ENCODE results near the gene REPIN1.
A peak's percentile ranks its signal among the peaks of the same experiment; 100 is the strongest.

Gene REPIN1

DNA sequence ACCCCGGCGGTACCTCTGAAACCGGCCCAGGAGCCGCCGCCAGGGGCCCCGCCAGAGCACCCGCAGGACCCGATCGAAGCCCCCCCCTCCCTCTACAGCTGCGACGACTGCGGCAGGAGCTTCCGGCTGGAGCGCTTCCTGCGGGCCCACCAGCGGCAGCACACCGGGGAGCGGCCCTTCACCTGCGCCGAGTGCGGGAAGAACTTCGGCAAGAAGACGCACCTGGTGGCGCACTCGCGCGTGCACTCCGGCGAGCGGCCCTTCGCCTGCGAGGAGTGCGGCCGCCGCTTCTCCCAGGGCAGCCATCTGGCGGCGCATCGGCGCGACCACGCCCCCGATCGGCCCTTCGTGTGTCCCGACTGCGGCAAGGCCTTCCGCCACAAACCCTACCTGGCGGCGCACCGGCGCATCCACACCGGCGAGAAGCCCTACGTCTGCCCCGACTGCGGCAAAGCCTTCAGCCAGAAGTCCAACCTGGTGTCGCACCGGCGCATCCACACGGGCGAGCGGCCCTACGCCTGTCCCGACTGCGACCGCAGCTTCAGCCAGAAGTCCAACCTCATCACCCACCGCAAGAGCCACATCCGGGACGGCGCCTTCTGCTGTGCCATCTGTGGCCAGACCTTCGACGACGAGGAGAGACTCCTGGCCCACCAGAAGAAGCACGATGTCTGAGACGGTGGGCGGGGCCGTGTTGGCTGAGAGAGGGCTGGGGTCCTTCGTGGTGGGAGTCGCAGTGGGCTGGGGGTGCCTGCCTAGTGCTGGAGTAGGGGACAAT lies 3.8 kb downstream of the REPIN1 start:
- no peak for DNase-seq
- H4K20me1 ChIP-seq (ENCODE audit: insufficient read depth, low read length) = no peaks in the 10 kb centered on the region
- H3K4me2 ChIP-seq (ENCODE audit: low read depth, low read length) = peak overlapping the region; percentile 49
- peaks cover 77% of the 10 kb centered on the region for H3K4me1 ChIP-seq (ENCODE audit: low read length)
- no peaks in the 10 kb centered on the region for H3K9me3 ChIP-seq (replicated peaks; ENCODE audit: insufficient read depth, low read length)
- no peaks in the 10 kb centered on the region for H3K27me3 ChIP-seq (replicated peaks; ENCODE audit: insufficient read depth, low read length)
- 0 out of 2 replicates have a peak, but pooled peaks cover 7% of the 10 kb centered on the region for H3K36me3 ChIP-seq (replicated peaks; ENCODE audit: insufficient read depth, low read length)
- no peak overlapping the region for H2AFZ ChIP-seq (ENCODE audit: low read length)
- H3F3A ChIP-seq (ENCODE audit: insufficient read depth, low read length) = peaks cover 87% of the 10 kb centered on the region
- H3K9ac ChIP-seq (ENCODE audit: low read length) = peak overlapping the region; percentile 26
- H3K9me2 ChIP-seq (replicated peaks; ENCODE audit: insufficient read depth, low read length) = no peaks in the 10 kb centered on the region
- peak overlapping the region; percentile 89; the same call in 1 of the 2 replicates for H3K27ac ChIP-seq (ENCODE audit: low read length)
- no peak overlapping the region for H3K4me3 ChIP-seq (ENCODE audit: low read length)
- H3K79me2 ChIP-seq (ENCODE audit: low read length) = peaks cover 70% of the 10 kb centered on the region
- TF ChIP-seq, protein P1, sequence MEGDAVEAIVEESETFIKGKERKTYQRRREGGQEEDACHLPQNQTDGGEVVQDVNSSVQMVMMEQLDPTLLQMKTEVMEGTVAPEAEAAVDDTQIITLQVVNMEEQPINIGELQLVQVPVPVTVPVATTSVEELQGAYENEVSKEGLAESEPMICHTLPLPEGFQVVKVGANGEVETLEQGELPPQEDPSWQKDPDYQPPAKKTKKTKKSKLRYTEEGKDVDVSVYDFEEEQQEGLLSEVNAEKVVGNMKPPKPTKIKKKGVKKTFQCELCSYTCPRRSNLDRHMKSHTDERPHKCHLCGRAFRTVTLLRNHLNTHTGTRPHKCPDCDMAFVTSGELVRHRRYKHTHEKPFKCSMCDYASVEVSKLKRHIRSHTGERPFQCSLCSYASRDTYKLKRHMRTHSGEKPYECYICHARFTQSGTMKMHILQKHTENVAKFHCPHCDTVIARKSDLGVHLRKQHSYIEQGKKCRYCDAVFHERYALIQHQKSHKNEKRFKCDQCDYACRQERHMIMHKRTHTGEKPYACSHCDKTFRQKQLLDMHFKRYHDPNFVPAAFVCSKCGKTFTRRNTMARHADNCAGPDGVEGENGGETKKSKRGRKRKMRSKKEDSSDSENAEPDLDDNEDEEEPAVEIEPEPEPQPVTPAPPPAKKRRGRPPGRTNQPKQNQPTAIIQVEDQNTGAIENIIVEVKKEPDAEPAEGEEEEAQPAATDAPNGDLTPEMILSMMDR (IDR thresholded peaks at IDR 0.05; ENCODE audit: low read length) = no peak
- TF ChIP-seq EZH2 (optimal IDR thresholded peaks at IDR 0.05; ENCODE audit: low read depth, low read length) (no peak), EZH2phosphoT487 (IDR thresholded peaks at IDR 0.05; ENCODE audit: low read length) (no peak)

DNA sequence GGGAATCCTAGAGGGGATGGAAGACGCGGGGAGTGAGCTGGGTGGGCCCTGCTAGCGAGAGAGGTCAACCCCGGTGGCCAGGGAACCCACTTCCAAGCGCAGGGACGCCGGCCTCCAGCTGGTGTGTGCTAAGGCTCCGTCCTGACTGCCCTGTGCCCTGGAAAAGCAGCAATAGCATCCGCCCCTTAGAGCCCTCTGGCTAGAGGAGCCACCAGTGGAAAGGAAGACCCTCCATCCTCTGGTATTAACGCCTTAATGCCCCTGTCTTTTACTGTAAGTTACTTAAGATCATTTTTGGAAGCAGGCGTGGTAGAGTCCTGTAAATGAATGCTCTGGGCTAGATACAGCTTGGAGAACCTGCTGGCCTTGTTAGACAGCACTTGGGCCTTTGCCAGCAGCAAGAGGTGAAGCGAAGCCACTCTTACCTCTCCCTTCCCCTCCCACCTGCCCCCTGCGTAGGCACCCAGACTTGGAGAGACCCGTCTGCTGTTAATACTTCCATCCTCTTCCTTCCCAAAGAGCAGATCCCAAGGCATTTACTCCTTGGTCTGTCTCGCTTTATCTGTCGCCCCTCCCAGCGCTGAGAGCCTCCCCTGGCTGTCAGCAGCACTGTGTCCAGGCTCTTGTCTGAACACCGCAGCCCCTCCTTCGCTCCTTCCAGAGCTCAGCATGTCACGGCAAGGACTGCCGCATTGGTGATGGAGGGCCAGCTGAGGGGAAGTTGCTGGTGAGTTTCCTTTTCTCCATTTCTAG lies 4.6 kb downstream of the REPIN1 start:
- Histone ChIP-seq H3K79me2 (ENCODE audit: low read length) (peaks cover 70% of the 10 kb centered on the region), H3K27ac (ENCODE audit: low read length) (peak overlapping the region; percentile 89), H3K36me3 (replicated peaks; ENCODE audit: insufficient read depth, low read length) (0 out of 2 replicates have a peak, but pooled peaks cover 7% of the 10 kb centered on the region), H3K4me3 (ENCODE audit: low read length) (no peak overlapping the region), H4K20me1 (ENCODE audit: insufficient read depth, low read length) (no peaks in the 10 kb centered on the region), H3K4me1 (ENCODE audit: low read length) (peaks cover 81% of the 10 kb centered on the region), H3K4me2 (ENCODE audit: low read depth, low read length) (peak overlapping the region; percentile 49), H3K9me2 (replicated peaks; ENCODE audit: insufficient read depth, low read length) (no peaks in the 10 kb centered on the region), H3F3A (ENCODE audit: insufficient read depth, low read length) (peaks cover 87% of the 10 kb centered on the region), H2AFZ (ENCODE audit: low read length) (no peak overlapping the region), H3K9me3 (replicated peaks; ENCODE audit: insufficient read depth, low read length) (no peaks in the 10 kb centered on the region), H3K27me3 (replicated peaks; ENCODE audit: insufficient read depth, low read length) (no peaks in the 10 kb centered on the region), H3K9ac (ENCODE audit: low read length) (peak overlapping the region; percentile 26)
- TF ChIP-seq EZH2 (optimal IDR thresholded peaks at IDR 0.05; ENCODE audit: low read depth, low read length) = no peak
- TF ChIP-seq, protein P1 (IDR thresholded peaks at IDR 0.05; ENCODE audit: low read length) = no peak
- TF ChIP-seq EZH2phosphoT487 (IDR thresholded peaks at IDR 0.05; ENCODE audit: low read length) = no peak
- DNase-seq = peak; percentile 63

DNA sequence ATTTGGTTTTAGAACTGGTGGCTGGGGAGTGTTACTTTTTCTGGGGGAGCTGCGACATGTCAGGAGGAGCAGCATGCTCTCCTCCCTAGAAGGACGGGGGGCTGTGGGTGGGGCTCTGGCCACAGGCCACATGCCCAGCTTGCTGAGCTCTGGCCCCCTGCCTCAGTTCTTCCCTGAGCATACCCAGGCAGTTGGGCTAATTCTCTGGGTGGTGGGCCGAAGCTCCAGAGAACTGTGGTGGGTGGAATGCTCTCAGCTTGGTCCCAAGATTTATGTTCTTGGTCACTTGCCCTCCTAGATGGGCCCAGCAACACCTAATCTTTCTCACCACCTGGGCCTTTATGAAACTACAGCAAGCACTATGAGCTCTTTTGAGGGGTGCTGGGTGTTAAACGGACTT lies 5.4 kb downstream of the REPIN1 start:
- Histone ChIP-seq H3K4me2 (ENCODE audit: low read depth, low read length) (peak overlapping the region; percentile 49; the same call in 1 of the 2 replicates), H3K9me3 (replicated peaks; ENCODE audit: insufficient read depth, low read length) (no peaks in the 10 kb centered on the region), H2AFZ (ENCODE audit: low read length) (no peak overlapping the region), H3K9ac (ENCODE audit: low read length) (peak overlapping the region; percentile 26; the same call in 1 of the 2 replicates), H3K27ac (ENCODE audit: low read length) (peak overlapping the region; percentile 89), H3K4me3 (ENCODE audit: low read length) (no peak overlapping the region), H3K79me2 (ENCODE audit: low read length) (peaks cover 67% of the 10 kb centered on the region), H3K36me3 (replicated peaks; ENCODE audit: insufficient read depth, low read length) (0 out of 2 replicates have a peak, but pooled peaks cover 7% of the 10 kb centered on the region), H3K4me1 (ENCODE audit: low read length) (peaks cover 84% of the 10 kb centered on the region), H4K20me1 (ENCODE audit: insufficient read depth, low read length) (no peaks in the 10 kb centered on the region), H3K9me2 (replicated peaks; ENCODE audit: insufficient read depth, low read length) (no peaks in the 10 kb centered on the region), H3F3A (ENCODE audit: insufficient read depth, low read length) (peaks cover 89% of the 10 kb centered on the region), H3K27me3 (replicated peaks; ENCODE audit: insufficient read depth, low read length) (no peaks in the 10 kb centered on the region)
- no peak for DNase-seq
- no peak for TF ChIP-seq EZH2phosphoT487 (IDR thresholded peaks at IDR 0.05; ENCODE audit: low read length)
- TF ChIP-seq EZH2 (optimal IDR thresholded peaks at IDR 0.05; ENCODE audit: low read depth, low read length) = no peak
- TF ChIP-seq, protein P1 (IDR thresholded peaks at IDR 0.05; ENCODE audit: low read length) = no peak

Measured in MM.1S (cell line).